Parathyroid adenoma (tissue), 2 donors: ENCODE data around the gene SMAD7.

Experiments
- H2AFZ ChIP-seq: fragments of 300-600 bp; sonication (generic); one replicate; pipeline ENCODE4 v1.7.0; 2017; ENCODE audit warnings: antibody characterized with exemption, mild to moderate bottlenecking
- H3K27ac ChIP-seq: fragments of 300-600 bp; sonication (generic); one replicate; pipeline ENCODE4 v1.7.0; 2017
- H3K27me3 ChIP-seq: fragments of 300-600 bp; sonication (generic); one replicate; pipeline ENCODE4 v1.7.0; 2017; ENCODE audit warnings: low read length; ENCODE audit not compliant: control insufficient read depth, insufficient read depth
- H3K36me3 ChIP-seq: fragments of 300-600 bp; sonication (generic); one replicate; pipeline ENCODE4 v1.7.0; 2017; ENCODE audit warnings: low read length; ENCODE audit not compliant: control insufficient read depth, insufficient read depth
- H3K4me1 ChIP-seq: fragments of 300-600 bp; sonication (generic); one replicate; pipeline ENCODE4 v1.7.0; 2017; ENCODE audit warnings: control low read depth
- H3K4me2 ChIP-seq: fragments of 300-600 bp; sonication (generic); one replicate; pipeline ENCODE4 v1.7.0; 2017; ENCODE audit warnings: low read length
- H3K4me3 ChIP-seq: fragments of 300-600 bp; sonication (generic); one replicate; pipeline ENCODE4 v1.7.0; 2017; ENCODE audit warnings: low read depth, low read length
- H3K79me2 ChIP-seq: fragments of 300-600 bp; sonication (generic); one replicate; pipeline ENCODE4 v1.7.0; 2017; ENCODE audit warnings: control low read depth
- H3K9ac ChIP-seq: fragments of 300-600 bp; sonication (generic); one replicate; pipeline ENCODE4 v1.7.0; 2017; ENCODE audit warnings: mild to moderate bottlenecking
- H3K9me3 ChIP-seq: fragments of 300-600 bp; sonication (generic); one replicate; pipeline ENCODE4 v1.7.0; 2017; ENCODE audit warnings: low read length; ENCODE audit not compliant: control insufficient read depth
- TF ChIP-seq, protein P1 (sequence below): fragments of 300-600 bp; sonication (generic); IDR thresholded peaks from one replicate; pipeline ENCODE4 v1.7.0; 2017; ENCODE audit warnings: antibody characterized with exemption, mild to moderate bottlenecking
- donor health status: primary hyperparathyroidism.

The SMAD7 gene

DNA sequence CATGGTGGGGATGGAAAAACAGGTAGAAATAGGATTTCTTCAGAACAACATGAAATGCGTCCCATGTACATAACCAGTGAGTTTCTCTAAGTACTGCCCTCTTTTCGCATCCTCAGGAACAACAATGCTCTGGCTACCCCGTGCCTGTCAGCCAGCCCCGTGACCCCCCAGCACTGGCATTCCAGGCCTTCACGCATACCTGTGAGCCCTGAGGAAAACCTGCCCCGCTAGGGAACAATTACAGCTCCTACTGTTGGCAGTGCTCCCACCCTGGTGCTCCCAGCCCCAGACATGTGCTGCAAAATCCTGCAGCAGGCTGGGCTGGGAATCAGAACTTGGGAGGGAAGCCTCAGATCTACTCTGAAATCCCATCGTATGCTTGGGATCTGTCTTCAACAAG is 9.1 kb downstream of the SMAD7 start:
- H3K4me3 ChIP-seq = no peak overlapping the region

DNA sequence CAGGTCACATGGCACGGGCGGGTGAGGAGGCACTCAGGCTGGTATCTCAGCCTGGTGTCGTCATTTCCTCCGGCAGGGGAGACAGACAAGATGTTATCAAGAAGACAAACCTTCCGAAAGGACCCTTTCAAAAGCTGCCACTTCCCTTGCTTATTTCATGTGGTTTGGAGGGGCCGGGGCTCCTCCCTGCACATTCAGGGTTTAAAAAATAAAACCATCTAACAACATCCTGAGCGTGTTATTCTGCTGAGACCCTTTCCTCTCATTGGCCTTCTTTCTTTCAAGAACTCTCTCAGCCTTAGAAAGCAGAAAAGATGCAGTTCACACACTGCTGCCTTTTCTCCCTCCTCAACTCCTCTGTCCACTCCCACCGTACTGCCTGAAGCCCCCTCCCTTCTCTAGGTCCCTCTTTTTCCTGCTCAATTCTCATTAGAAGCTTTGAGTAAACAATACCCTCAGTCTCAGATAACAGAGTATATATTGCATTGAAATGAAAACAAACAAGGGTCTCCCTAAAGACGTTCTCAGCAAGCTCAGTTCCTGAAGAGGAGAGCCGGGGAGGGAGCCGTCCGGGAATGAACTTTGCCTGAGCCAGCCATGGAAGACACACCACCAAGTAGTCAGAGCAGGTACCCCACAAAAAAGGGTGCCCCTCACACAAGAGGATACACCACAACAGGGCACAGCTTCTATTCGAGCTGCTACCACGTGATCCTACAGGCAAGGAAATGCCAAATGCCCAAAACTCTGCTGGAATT is 9.7 kb downstream of the SMAD7 start:
- peaks cover 23% of the 10 kb centered on the region for H3K4me1 ChIP-seq
- H3K27me3 ChIP-seq = no peaks in the 10 kb centered on the region
- no peak overlapping the region for H3K9ac ChIP-seq
- H2AFZ ChIP-seq = no peak overlapping the region
- no peak overlapping the region for H3K27ac ChIP-seq
- TF ChIP-seq, protein P1, sequence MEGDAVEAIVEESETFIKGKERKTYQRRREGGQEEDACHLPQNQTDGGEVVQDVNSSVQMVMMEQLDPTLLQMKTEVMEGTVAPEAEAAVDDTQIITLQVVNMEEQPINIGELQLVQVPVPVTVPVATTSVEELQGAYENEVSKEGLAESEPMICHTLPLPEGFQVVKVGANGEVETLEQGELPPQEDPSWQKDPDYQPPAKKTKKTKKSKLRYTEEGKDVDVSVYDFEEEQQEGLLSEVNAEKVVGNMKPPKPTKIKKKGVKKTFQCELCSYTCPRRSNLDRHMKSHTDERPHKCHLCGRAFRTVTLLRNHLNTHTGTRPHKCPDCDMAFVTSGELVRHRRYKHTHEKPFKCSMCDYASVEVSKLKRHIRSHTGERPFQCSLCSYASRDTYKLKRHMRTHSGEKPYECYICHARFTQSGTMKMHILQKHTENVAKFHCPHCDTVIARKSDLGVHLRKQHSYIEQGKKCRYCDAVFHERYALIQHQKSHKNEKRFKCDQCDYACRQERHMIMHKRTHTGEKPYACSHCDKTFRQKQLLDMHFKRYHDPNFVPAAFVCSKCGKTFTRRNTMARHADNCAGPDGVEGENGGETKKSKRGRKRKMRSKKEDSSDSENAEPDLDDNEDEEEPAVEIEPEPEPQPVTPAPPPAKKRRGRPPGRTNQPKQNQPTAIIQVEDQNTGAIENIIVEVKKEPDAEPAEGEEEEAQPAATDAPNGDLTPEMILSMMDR = no peak
- no peaks in the 10 kb centered on the region for H3K36me3 ChIP-seq
- H3K9me3 ChIP-seq = no peaks in the 10 kb centered on the region
- no peak overlapping the region for H3K4me2 ChIP-seq
- H3K79me2 ChIP-seq = peaks cover 67% of the 10 kb centered on the region
- H3K4me3 ChIP-seq = no peak overlapping the region

More for the DNA sequence above, 9.1 kb downstream of the SMAD7 start:
- no peaks in the 10 kb centered on the region for H3K9me3 ChIP-seq
- no peaks in the 10 kb centered on the region for H3K36me3 ChIP-seq
- H3K4me2 ChIP-seq = no peak overlapping the region
- no peak overlapping the region for H3K9ac ChIP-seq
- no peak overlapping the region for H2AFZ ChIP-seq
- TF ChIP-seq, protein P1 = no peak
- no peak overlapping the region for H3K27ac ChIP-seq
- H3K4me1 ChIP-seq = peaks cover 29% of the 10 kb centered on the region
- H3K79me2 ChIP-seq = peaks cover 62% of the 10 kb centered on the region
- H3K27me3 ChIP-seq = no peaks in the 10 kb centered on the region

DNA sequence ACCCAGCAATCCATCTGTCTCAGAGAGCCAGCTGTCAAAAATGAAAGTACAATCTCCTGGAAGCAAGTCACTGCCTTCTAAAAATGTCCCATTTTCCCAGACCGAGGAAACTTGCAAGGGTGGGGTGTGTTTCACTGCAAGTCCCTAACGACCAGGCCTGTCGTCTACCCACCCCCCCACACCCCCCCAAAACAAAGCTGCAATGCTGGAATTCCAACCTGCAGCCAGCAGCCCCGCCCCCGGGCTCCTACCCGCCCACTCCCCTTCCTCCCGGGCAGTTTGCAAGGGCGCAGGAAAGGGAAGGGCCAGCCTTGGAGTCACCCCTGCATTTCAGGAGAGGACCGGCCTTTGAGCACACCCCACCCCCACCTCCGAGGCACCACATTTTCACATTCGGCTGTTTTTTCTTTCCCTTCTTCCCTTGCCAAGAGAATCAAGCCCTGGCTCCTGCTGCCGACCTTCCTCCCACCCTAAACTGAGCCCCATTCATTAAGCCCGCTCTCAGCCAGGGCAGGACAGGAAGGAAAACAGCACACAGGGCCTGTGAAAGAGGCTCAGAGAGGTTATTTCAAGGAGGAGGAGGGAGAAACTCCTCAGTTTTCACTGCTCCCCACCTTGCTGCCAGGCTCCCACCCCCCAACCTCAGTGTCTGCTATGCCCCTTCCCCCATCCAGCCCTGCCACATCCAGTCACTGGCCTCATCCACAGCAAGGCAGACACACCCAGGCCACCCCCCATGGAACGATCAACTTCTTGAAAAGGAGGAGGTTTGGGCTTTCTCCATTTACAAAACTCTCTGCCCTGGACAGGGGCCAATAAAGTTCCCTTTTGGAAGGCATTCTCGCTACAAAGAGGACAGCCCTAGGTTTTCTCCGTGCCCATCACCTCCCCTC is 11.3 kb downstream of the SMAD7 start:
- Histone ChIP-seq H3K4me2 (peak overlapping the region; percentile 43), H3K36me3 (no peaks in the 10 kb centered on the region), H3K4me3 (no peak overlapping the region), H3K27ac (peak overlapping the region; percentile 36), H3K27me3 (no peaks in the 10 kb centered on the region), H3K9me3 (no peaks in the 10 kb centered on the region), H3K4me1 (peaks cover 27% of the 10 kb centered on the region), H3K9ac (no peak overlapping the region), H2AFZ (no peak overlapping the region), H3K79me2 (peaks cover 59% of the 10 kb centered on the region)
- TF ChIP-seq, protein P1 = no peak

DNA sequence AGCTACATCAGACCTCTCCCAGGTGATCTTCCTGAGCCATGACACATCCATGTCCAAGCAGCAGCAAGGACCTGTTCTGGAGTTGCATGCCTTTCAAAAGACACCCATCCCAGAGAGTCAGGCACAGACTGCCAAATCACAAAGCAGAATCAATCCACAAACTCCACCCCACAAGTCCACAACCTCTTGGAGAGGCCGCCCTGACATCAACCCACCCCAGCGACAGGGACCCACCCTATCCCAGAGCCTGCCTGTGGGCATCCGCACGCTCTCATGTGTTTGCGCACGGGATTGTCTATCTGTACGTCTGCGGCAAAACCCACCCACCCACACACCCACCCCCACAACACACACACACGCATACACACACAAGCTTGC is 11.9 kb downstream of the SMAD7 start:
- no peaks in the 10 kb centered on the region for H3K9me3 ChIP-seq
- H3K4me3 ChIP-seq = no peak overlapping the region
- H3K79me2 ChIP-seq = peaks cover 56% of the 10 kb centered on the region
- H3K4me2 ChIP-seq = no peak overlapping the region
- H3K4me1 ChIP-seq = peaks cover 27% of the 10 kb centered on the region
- H3K27ac ChIP-seq = no peak overlapping the region
- TF ChIP-seq, protein P1 = no peak
- no peaks in the 10 kb centered on the region for H3K27me3 ChIP-seq
- no peak overlapping the region for H2AFZ ChIP-seq
- H3K9ac ChIP-seq = no peak overlapping the region
- no peaks in the 10 kb centered on the region for H3K36me3 ChIP-seq
